Jurkat, Clone E6-1 (cell line): ENCODE data around the gene BECN2. TPM values are rescaled to one million over a fixed set of nuclear protein-coding genes. Genes with fewer than 3 reads are reported as not detected.

Experiments
- DNase-seq: peaks from one replicate; pipeline ENCODE4 v3.0.0-alpha.2; 2011; ENCODE audit warnings: low read depth, low spot score
- H3K4me3 ChIP-seq: 2 replicates; pipeline ENCODE4 v1.5.1; 2011; ENCODE audit warnings: mild to moderate bottlenecking, low read length, control low read depth, moderate library complexity
- polyA plus RNA-seq: library from polyadenylated mRNA; unstranded; fragments of >200 nt; gene quantifications from one replicate; pipeline ENCODE4 v1.2.1, GENCODE V29; 2012; ENCODE audit warnings: missing spikeins; ENCODE audit not compliant: insufficient read length, insufficient read depth

Gene BECN2, protein sequence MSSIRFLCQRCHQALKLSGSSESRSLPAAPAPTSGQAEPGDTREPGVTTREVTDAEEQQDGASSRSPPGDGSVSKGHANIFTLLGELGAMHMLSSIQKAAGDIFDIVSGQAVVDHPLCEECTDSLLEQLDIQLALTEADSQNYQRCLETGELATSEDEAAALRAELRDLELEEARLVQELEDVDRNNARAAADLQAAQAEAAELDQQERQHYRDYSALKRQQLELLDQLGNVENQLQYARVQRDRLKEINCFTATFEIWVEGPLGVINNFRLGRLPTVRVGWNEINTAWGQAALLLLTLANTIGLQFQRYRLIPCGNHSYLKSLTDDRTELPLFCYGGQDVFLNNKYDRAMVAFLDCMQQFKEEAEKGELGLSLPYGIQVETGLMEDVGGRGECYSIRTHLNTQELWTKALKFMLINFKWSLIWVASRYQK
- polyA plus RNA-seq: not detected

- DNase-seq: no peak
- no peak within 1 kb of the TSS for H3K4me3 ChIP-seq
These were observed at the start of gene BECN2 for GRCh38 chr1:241957692-241958494. TSS of gene BECN2 (plus strand) at chr1:241957767. CDS start at chr1:241957767, 0 bp downstream.

DNA sequence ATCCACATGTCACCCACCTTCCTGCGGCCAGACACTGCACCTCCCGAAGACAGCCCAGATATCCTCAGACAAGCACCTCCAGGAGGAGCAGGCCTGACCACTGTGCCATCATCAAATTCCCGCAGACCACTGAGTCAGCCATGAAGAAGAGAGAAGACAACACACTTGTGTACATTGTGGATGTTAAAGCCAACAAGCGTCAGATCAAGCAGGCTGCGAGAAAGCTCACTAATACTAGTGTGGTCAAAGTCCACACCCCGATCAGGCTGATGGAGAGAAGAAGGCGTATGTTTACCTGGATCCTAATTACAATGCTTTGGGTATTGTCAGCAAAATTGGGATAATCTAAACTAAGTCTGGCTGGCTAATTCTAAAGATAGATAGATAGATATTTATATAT lies 41.4 kb upstream of the BECN2 start:
- no peak for DNase-seq
- no peak overlapping the region for H3K4me3 ChIP-seq

DNA sequence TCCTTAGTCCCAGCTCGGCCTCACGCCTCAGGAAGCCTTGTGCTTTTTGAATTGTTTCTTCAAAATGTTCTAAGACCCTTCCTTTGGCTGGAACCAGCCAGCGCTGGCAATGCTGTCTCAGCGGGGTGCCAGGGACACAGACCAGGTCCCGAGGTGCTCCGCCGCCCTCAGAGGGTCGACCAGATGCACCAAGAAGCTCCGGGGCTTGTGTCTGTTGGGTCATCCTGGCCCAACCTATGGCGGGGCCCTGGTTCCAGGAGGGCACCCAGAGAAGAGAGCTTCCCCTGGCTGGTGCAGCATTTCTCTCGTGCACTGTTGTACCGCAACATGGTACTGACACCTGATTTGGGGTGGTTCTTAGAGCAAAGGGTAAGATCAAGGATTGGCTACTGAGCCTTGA lies 40.1 kb upstream of the BECN2 start:
- no peak for DNase-seq
- H3K4me3 ChIP-seq: no peak overlapping the region

DNA sequence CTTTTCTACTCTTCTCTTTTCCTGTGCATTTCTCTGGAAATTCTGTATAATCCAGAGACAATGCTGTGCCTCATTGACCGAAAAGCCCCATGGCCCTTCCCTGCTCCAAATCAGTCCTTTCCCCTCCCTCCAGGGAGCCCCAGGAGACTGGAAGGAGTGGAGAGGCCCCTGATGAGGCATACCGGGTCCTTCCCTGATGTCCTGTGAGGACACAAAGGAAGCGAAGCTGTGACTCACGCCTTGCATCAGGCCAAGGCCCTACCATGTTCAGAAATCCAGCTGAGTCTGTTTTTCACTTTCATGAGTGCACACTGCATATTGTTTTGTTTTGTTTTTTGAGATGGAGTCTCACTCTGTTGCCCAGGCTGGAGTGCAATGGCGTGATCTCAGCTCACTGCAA lies 38.7 kb upstream of the BECN2 start:
- no peak for DNase-seq
- H3K4me3 ChIP-seq: no peak overlapping the region

- no peak overlapping the region for H3K4me3 ChIP-seq
- no peak for DNase-seq
These were observed 33.3 kb upstream of the BECN2 start for GRCh38 chr1:241924080-241924808.

GRCh38 chr1:241926141-241926540 lies 31.4 kb upstream of the BECN2 start:
- DNase-seq: no peak
- H3K4me3 ChIP-seq: no peak overlapping the region

DNA sequence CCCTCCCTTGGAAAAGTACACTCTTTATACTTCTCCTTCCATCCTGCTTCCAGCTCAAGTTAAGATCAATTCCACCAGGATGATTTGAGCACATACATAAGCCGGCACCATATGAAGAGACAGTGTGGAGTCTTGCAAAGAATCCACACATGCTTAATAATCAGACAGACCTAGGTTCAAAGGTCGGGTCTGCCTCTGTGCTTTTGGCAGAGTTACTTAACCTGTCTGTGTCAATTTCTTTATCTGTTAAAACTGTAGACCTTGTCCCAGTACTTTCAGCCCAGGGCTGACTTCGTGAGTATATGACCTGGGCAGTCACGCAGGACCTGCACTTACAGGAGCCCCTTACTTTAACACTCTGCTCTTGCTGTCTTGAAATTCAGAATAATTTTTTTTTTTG lies 30.2 kb upstream of the BECN2 start:
- DNase-seq: no peak
- no peak overlapping the region for H3K4me3 ChIP-seq

GRCh38 chr1:241932845-241933244 lies 24.7 kb upstream of the BECN2 start:
- DNase-seq: no peak
- no peak overlapping the region for H3K4me3 ChIP-seq

DNA sequence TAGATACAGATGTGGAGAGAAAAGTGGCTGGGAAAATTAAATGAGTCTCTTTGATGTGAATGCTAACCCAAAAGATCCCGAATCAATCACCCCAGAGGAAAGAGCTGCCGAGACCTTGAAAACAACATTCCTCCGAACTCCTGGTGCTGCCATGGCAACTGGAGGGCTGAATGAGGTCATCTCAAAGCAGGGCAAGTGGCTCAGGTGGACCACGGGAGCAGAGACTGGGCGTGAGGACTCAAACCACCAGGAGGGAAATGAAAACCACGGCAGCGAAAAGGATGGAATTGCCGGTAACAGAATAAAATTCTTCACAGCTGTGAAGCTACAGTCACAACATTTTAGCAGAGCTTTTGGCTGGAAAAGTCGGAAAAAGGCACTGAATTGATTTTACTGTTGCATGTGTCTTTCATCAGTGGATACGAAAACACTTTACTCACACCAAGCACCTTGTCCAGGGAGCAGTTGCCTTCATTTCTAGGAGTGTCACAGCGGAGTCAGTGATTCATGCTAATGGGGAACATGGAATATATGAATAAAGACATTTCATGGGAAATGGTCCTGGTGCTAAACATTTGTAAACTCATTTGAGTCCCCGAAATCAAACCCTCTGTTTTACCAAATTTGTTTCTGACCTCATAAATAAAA lies 23.2 kb upstream of the BECN2 start:
- no peak overlapping the region for H3K4me3 ChIP-seq
- no peak for DNase-seq

DNA sequence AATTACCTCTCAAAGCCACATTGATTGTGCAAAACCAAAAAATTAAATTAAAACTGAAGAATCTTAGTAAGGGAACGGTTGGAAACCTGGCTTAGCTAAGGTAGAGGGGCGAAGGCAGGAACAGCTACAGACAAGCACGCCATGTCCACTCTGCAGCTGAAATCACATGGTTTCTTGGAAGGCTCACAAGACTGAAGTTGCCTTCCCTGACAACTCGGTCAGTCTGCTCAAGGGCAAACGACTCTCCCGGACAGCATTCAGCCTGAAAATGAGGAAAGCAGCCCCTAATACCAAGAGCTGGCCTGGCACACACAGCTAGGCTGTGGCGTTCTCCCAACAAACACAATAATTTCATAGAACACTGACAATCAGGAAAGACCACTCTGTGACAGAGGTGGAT lies 22.7 kb upstream of the BECN2 start:
- DNase-seq: no peak
- H3K4me3 ChIP-seq: no peak overlapping the region

GRCh38 chr1:241939798-241940197 lies 17.8 kb upstream of the BECN2 start:
- DNase-seq: no peak
- H3K4me3 ChIP-seq: no peak overlapping the region

GRCh38 chr1:241942738-241943137 lies 14.8 kb upstream of the BECN2 start:
- no peak for DNase-seq
- no peak overlapping the region for H3K4me3 ChIP-seq

GRCh38 chr1:241944300-241944699 lies 13.3 kb upstream of the BECN2 start:
- no peak for DNase-seq
- H3K4me3 ChIP-seq: no peak overlapping the region

DNA sequence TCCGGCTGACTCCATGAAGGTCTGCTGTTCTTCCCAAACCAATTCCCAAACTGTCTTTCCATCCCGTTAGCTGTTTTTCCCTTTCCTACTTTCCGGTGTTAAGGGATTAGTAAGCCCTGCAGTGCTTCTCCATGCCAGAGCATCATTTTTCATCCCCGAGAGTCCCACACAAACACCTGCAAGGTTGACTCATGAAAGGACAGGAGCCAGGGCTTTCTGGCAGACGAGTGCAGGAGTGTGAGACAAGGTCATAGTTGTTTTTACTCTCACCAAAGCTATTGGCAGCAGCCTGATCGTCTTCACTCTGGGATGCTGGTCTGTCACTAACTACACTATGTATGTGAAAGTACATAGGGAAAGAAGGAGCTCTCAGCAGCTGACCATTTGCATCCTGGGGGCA lies 10.2 kb upstream of the BECN2 start:
- H3K4me3 ChIP-seq: no peak overlapping the region

DNA sequence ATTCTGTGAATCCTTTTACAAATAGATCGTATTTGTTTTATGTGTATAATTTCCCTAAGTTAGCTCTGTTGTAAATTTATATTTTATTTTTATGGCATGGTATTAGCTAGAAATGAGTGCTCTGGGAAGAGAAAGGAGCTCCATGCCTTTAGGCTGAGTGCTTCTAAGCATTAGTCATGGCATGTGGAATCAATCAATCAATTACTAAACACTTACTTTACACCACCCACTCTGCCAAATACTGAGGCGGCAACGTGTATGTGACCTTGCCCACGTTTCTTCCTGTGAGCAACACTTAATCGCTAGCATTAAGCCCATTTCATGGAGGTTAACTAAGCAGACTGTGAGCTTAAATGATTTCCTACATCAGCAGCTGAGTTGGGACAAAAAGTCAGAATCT lies 7.2 kb upstream of the BECN2 start:
- no peak for DNase-seq
- H3K4me3 ChIP-seq: no peak overlapping the region

More for the DNA sequence above, 10.2 kb upstream of the BECN2 start:
- DNase-seq: no peak

DNA sequence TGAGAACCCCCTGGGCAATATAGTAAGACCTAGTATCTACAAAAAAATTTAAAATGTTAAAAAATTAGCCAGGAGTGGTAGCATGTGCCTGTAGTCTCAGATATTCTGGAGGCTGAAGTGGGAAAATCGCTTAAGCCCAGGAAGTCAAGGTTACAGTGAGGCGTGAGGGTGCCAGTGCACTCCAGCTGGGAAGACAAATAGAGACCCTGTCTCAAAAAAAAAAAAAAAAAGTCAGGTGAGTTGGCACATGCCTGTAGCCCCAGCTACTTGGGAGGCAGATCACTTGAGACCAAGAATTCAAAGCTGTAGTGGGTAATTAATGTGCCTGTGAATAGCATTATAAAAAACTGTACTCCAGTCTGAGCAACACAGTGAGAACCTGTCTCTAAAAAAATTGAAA lies 4.6 kb downstream of the BECN2 start:
- no peak for DNase-seq
- no peak overlapping the region for H3K4me3 ChIP-seq

GRCh38 chr1:241963722-241964121 lies 6.2 kb downstream of the BECN2 start:
- H3K4me3 ChIP-seq: no peak overlapping the region

DNA sequence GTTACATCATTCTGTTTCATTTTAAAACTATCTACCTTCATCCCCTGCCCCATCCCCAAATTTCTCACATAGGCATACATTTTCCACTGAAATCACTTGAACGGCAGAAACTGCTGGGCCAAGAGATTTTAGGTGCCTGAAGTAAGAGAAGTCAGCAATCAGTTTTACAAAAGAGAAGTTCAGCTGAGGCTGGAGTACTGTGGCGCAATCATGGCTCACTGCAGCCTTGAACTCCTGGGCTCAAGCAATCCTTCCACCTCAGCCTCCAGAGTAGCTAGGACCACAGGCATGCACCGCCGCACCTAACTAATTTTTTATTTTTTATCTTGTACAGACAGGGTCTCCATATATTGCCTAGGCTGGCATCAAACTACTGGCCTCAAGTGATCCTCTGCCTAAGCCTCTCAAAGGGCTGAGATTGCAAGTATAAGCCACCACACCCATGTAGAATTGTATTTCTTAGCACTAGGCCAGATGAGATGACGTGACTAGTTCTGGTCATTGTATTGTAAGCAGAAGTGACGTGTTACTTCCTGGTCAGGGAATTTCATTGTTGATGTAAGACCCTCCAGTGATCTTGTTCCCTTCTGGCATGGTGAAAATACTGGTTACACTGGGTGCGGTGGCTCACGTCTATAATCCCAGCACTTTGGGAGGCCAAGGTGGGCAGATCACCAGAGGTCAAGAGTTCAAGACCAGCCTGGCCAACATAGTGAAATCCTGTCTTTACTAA lies 7.1 kb downstream of the BECN2 start:
- H3K4me3 ChIP-seq: no peak overlapping the region
- no peak for DNase-seq

More at GRCh38 chr1:241963722-241964121, 6.2 kb downstream of the BECN2 start:
- DNase-seq: no peak

DNA sequence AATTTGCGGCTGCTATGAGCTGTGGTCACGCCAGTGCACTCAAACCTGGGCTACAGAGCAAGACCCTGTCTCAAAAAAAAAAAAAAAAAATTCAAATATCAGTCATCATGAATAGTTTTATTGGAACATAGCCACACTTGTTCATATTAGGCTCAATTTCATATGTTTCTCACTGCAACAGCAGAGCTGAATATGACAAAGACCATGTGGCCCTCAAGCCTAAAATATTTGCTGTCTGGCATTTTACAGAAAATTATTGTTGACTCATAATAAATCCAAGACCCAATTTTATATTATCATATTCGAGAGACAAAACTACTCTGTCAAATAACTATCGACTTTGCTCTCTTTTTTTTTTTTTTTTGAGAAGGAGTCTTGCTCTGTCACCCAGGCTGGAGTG lies 11.0 kb downstream of the BECN2 start:
- no peak overlapping the region for H3K4me3 ChIP-seq
- DNase-seq: no peak
